ENCODE data around the gene NCR2.

NCR2 gene

GRCh38 chr6:41331401-41332150 is 3.8 kb upstream of the NCR2 start:
- no peak for DNase-seq

- DNase-seq, result no peak
Measured at GRCh38 chr6:41332241-41332640, 3.2 kb upstream of the NCR2 start.

- DNase-seq, result no peak
Measured at GRCh38 chr6:41332842-41333736, 2.3 kb upstream of the NCR2 start.

GRCh38 chr6:41334482-41335040 is 847 bp upstream of the NCR2 start:
- DNase-seq, result no peak

- DNase-seq, result no peak
Measured at GRCh38 chr6:41335943-41336342, 535 bp downstream of the NCR2 start.

- DNase-seq, result no peak
Measured at GRCh38 chr6:41336824-41337223, 1.4 kb downstream of the NCR2 start.

GRCh38 chr6:41337709-41338108 is 2.3 kb downstream of the NCR2 start:
- no peak for DNase-seq

GRCh38 chr6:41338659-41339058 is 3.3 kb downstream of the NCR2 start:
- no peak for DNase-seq

GRCh38 chr6:41341580-41341979 is 6.2 kb downstream of the NCR2 start:
- DNase-seq, result no peak

GRCh38 chr6:41342241-41342640 is 6.8 kb downstream of the NCR2 start:
- no peak for DNase-seq

GRCh38 chr6:41343641-41344187 is 8.3 kb downstream of the NCR2 start:
- DNase-seq, result no peak

GRCh38 chr6:41344876-41345275 is 9.5 kb downstream of the NCR2 start:
- DNase-seq, result no peak

- no peak for DNase-seq
Measured at GRCh38 chr6:41345901-41346300, 10.5 kb downstream of the NCR2 start.

- no peak for DNase-seq
Measured at GRCh38 chr6:41346441-41346840, 11.0 kb downstream of the NCR2 start.

- no peak for DNase-seq
Measured at GRCh38 chr6:41347378-41348050, 12.1 kb downstream of the NCR2 start.

- no peak for DNase-seq
Measured at GRCh38 chr6:41348934-41349333, 13.5 kb downstream of the NCR2 start.

GRCh38 chr6:41352396-41352795 is 17.0 kb downstream of the NCR2 start:
- no peak for DNase-seq

- no peak for DNase-seq
Measured at GRCh38 chr6:41352907-41353306, 17.5 kb downstream of the NCR2 start.

- DNase-seq, result no peak
Measured at GRCh38 chr6:41353333-41353732, 17.9 kb downstream of the NCR2 start.

- DNase-seq, result no peak
Measured at GRCh38 chr6:41355952-41356351, 20.5 kb downstream of the NCR2 start.

- no peak for DNase-seq
Measured at GRCh38 chr6:41356825-41357224, 21.4 kb downstream of the NCR2 start.

- DNase-seq, result no peak
Measured at GRCh38 chr6:41358503-41358902, 23.1 kb downstream of the NCR2 start.
